ENCODE results near the gene OR4C45. TPM values are rescaled to one million over a fixed set of nuclear protein-coding genes. Genes with fewer than 3 reads are reported as not detected.

Gene OR4C45
- total RNA-seq, 1 experiment from 2014 or later = not detected

- no peaks in the 10 kb centered on the region for H3K36me3 ChIP-seq (ENCODE audit: control insufficient read depth in 1 of 2, insufficient read depth in 2 of 2, low read length in 2 of 2)
- no peak overlapping the region for H3K27ac ChIP-seq (ENCODE audit: low read depth, low read length)
- no peaks in the 10 kb centered on the region for H3K4me1 ChIP-seq (ENCODE audit: control insufficient read depth in 1 of 2, insufficient read depth in 2 of 2, low read length in 2 of 2)
- H3K4me2 ChIP-seq (ENCODE audit: low read length) = no peak overlapping the region
- CTCF ChIA-PET = no interaction called here
- no peak overlapping the region for H3K4me3 ChIP-seq (replicated peaks in 1 of 2; ENCODE audit: low read depth in 1 of 2, low read length in 2 of 2)
- DNase-seq (ENCODE audit: low read depth, low spot score) = no peak
- H4K20me1 ChIP-seq (ENCODE audit: insufficient read depth) = no peaks in the 10 kb centered on the region
- RAD21 ChIA-PET (ENCODE audit: low non-redundant PET in 1 of 2, low total read pairs in 2 of 2, uncharacterized antibody in 2 of 2, unreplicated experiment in 2 of 2) = no interaction called here
- ATAC-seq = no peak
- intact Hi-C loops (cut with micrococcal nuclease) = no loop called here
- H3K9ac ChIP-seq (ENCODE audit: low read length) = no peak overlapping the region
- H3K9me2 ChIP-seq (ENCODE audit: insufficient read depth) = no peaks in the 10 kb centered on the region
- H2AFZ ChIP-seq (ENCODE audit: low read depth, low read length, poor library complexity, severe bottlenecking) = no peak overlapping the region
- TF ChIP-seq FOSL1 (IDR thresholded peaks at IDR 0.05; ENCODE audit: low read depth) (no peak), YY1 (IDR thresholded peaks at IDR 0.05; ENCODE audit: extremely low read depth, insufficient replicate concordance, low read depth, low read length) (no peak), SRF (IDR thresholded peaks at IDR 0.05; ENCODE audit: low read depth) (no peak), MAX (IDR thresholded peaks at IDR 0.05) (no peak), ZNF274 (IDR thresholded peaks at IDR 0.05; ENCODE audit: low read depth, low read length) (no peak), SIN3A (IDR thresholded peaks at IDR 0.05; ENCODE audit: low read depth) (no peak), POLR2A (IDR thresholded peaks at IDR 0.05; ENCODE audit: borderline replicate concordance, extremely low read depth, insufficient read depth, insufficient read length) (no peak), CEBPB (IDR thresholded peaks at IDR 0.05; ENCODE audit: low read depth) (no peak), SP1 (IDR thresholded peaks at IDR 0.05; ENCODE audit: low read depth) (no peak), POLR2AphosphoS5 (IDR thresholded peaks at IDR 0.05; ENCODE audit: low read depth, low read length) (no peak), RAD21 (IDR thresholded peaks at IDR 0.05; ENCODE audit: low read depth) (no peak), JUND (IDR thresholded peaks at IDR 0.05) (no peak), CBX3 (IDR thresholded peaks at IDR 0.05; ENCODE audit: low read depth) (no peak), EZH2 (IDR thresholded peaks at IDR 0.05) (no peak)
- TF ChIP-seq, protein P1, sequence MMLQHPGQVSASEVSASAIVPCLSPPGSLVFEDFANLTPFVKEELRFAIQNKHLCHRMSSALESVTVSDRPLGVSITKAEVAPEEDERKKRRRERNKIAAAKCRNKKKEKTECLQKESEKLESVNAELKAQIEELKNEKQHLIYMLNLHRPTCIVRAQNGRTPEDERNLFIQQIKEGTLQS (IDR thresholded peaks at IDR 0.05) = no peak
- TF ChIP-seq, protein P2, sequence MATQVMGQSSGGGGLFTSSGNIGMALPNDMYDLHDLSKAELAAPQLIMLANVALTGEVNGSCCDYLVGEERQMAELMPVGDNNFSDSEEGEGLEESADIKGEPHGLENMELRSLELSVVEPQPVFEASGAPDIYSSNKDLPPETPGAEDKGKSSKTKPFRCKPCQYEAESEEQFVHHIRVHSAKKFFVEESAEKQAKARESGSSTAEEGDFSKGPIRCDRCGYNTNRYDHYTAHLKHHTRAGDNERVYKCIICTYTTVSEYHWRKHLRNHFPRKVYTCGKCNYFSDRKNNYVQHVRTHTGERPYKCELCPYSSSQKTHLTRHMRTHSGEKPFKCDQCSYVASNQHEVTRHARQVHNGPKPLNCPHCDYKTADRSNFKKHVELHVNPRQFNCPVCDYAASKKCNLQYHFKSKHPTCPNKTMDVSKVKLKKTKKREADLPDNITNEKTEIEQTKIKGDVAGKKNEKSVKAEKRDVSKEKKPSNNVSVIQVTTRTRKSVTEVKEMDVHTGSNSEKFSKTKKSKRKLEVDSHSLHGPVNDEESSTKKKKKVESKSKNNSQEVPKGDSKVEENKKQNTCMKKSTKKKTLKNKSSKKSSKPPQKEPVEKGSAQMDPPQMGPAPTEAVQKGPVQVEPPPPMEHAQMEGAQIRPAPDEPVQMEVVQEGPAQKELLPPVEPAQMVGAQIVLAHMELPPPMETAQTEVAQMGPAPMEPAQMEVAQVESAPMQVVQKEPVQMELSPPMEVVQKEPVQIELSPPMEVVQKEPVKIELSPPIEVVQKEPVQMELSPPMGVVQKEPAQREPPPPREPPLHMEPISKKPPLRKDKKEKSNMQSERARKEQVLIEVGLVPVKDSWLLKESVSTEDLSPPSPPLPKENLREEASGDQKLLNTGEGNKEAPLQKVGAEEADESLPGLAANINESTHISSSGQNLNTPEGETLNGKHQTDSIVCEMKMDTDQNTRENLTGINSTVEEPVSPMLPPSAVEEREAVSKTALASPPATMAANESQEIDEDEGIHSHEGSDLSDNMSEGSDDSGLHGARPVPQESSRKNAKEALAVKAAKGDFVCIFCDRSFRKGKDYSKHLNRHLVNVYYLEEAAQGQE (IDR thresholded peaks at IDR 0.05; ENCODE audit: low read depth) = no peak
- POLR2A ChIA-PET = no interaction called here
- no peaks in the 10 kb centered on the region for H3K79me2 ChIP-seq (ENCODE audit: insufficient read depth, low read length)
- no TSS peak for BruUV-seq (replicated peaks)
- H3K9me3 ChIP-seq (ENCODE audit: control insufficient read depth in 1 of 2, insufficient read depth in 1 of 2, low read depth in 1 of 2, low read length in 2 of 2) = peaks cover 0 to 5% of the 10 kb centered on the region in 2 experiments; a peak in 2 of 4 replicates
- no peaks in the 10 kb centered on the region for H3K27me3 ChIP-seq (ENCODE audit: insufficient read depth, low read length)
Measured at GRCh38 chr11:50073113-50074105, 40.7 kb downstream of the OR4C45 start.

Data from HCT116 (cell line).